Right lobe of liver (tissue), 4 donors: Measurements from ENCODE around the gene CLIP2.

ENCODE experiments used
- POLR2A ChIP-seq: fragments of 450-650 bp; IDR thresholded peaks from one replicate; pipeline ENCODE4 v1.6.1; 2017; ENCODE audit warnings: antibody characterized with exemption, mild to moderate bottlenecking
- TF ChIP-seq, protein P1 (sequence below), 4 donors: fragments of 200-600 bp in 3 of 4; fragments of 450-650 bp in 1 of 4; IDR thresholded peaks; one replicate each; pipeline versions ENCODE4 v1.5.1 to v1.8.0; 2016 to 2022; ENCODE audit warnings: antibody characterized with exemption in 4 of 4, mild to moderate bottlenecking in 2 of 4
- donor health status: DM: no; HTN: no; CAD: no.
- donor health status: DM: no; HTN: no; CAD: no.
- donor health status: DM: no; HTN: yes; CAD: no.

DNA sequence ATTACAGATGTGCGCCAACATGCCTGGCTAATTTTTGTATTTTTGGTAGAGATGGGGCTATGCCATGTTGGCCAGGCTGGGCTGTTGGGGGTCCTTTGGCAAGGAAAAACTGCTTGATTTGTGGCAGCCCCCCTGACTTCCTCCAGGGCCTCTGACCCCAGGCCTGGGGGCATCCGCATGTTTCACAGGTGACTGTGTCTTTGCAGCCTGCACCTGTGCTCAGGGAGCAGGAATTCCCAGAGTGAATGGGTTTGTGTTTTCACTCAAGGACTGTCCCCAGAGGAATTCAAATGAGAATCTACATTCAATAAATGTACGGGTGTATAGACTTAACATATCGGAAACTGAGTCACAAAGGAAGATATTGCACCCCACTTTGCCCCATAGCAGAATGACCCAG is 11.6 kb upstream of the CLIP2 start:
- TF ChIP-seq, protein P1, sequence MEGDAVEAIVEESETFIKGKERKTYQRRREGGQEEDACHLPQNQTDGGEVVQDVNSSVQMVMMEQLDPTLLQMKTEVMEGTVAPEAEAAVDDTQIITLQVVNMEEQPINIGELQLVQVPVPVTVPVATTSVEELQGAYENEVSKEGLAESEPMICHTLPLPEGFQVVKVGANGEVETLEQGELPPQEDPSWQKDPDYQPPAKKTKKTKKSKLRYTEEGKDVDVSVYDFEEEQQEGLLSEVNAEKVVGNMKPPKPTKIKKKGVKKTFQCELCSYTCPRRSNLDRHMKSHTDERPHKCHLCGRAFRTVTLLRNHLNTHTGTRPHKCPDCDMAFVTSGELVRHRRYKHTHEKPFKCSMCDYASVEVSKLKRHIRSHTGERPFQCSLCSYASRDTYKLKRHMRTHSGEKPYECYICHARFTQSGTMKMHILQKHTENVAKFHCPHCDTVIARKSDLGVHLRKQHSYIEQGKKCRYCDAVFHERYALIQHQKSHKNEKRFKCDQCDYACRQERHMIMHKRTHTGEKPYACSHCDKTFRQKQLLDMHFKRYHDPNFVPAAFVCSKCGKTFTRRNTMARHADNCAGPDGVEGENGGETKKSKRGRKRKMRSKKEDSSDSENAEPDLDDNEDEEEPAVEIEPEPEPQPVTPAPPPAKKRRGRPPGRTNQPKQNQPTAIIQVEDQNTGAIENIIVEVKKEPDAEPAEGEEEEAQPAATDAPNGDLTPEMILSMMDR (IDR thresholded peaks at IDR 0.05), result no peak
- no peak for TF ChIP-seq POLR2A
